ENCODE data around the gene ZYX. TPM values are rescaled to one million over a fixed set of nuclear protein-coding genes. Genes with fewer than 3 reads are reported as not detected.

Gene ZYX
- total and polyA plus RNA-seq, 2 of the 13 experiments (the other 11 are each of a cell fraction or from before 2014, with no cell fraction given) = 9.9 to 13.7 TPM

DNA sequence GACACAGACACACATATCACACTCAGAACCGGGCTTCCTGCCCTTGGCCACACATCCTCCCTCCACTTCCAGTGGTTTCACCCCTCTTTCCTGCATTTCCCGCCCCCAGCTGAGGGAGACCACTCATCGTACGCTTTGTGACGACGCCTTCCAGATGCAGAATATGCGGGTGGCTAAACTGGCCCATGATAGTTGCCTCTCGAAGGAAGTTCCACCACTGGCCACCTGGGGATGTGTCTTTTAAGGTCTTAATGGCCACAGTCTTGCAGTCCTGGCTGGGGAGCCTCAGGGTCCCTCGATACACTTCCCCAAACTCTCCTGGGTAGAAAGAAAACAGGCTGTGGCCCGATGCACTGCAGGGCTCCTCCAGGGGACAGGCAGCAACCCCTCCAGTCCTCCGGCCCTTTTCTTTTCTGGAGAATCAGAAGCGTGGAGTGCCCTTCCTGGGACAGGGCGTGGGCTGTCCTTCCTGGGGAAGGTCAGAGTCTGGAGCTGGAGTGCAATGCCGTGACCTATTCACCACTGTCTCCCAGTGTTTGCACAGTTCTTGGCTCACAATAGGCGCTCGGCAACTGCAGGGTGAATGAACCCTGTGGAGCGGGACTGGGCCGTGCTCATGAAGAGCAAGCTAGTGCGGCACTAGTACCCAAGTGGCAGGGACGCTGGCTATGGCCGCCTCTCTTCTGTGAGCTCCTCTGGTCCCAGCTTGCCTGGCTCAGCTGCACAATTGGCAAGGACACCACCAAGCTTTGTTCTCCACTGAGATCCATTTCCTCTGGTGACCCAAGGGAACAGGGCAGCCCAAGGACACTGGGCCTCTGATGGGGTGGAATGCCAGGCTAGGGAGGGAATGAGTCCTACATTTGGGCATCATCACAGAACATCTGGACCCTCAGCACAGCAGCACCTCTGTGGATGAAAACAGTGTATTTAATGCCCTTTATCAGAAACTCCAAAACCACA lies 14.3 kb downstream of the ZYX start (continued):
- TF ChIP-seq, protein P1, sequence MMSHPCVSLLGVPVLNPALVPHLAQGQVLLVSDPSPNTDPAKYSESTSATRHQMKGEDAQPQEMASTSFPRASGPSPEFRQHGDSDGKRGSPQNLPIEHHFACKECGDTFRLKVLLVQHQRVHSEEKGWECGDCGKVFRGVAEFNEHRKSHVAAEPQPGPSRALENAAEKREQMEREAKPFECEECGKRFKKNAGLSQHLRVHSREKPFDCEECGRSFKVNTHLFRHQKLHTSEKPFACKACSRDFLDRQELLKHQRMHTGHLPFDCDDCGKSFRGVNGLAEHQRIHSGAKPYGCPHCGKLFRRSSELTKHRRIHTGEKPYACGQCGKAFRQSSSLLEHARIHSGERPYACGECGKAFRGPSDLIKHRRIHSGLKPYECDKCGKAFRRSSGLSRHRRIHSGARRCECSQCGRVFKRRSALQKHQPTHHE (CRISPR knock-in tag; IDR thresholded peaks at IDR 0.05; ENCODE audit: borderline replicate concordance) = no peak
- TF ChIP-seq REL (CRISPR knock-in tag; conservative IDR thresholded peaks at IDR 0.05) (0 out of 2 replicates have a peak, but pooled peaks have one; percentile 40), ARNT2 (CRISPR knock-in tag; IDR thresholded peaks at IDR 0.05; ENCODE audit: low read depth) (no peak), RFX1 (IDR thresholded peaks at IDR 0.05) (no peak), FOXP1 (IDR thresholded peaks at IDR 0.05) (no peak), FOXP1 (CRISPR knock-in tag; IDR thresholded peaks at IDR 0.05) (peak; percentile 32; the same call in 1 of the 2 replicates), PRPF4 (IDR thresholded peaks at IDR 0.05; ENCODE audit: low read depth, low read length, poor library complexity, severe bottlenecking) (no peak), PAX8 (CRISPR knock-in tag; IDR thresholded peaks at IDR 0.05; ENCODE audit: borderline replicate concordance) (no peak), ZNF17 (CRISPR knock-in tag; IDR thresholded peaks at IDR 0.05) (no peak), FOSL1 (CRISPR knock-in tag; IDR thresholded peaks at IDR 0.05; ENCODE audit: borderline replicate concordance) (no peak), MTF1 (CRISPR knock-in tag; IDR thresholded peaks at IDR 0.05) (no peak), HNF4G (IDR thresholded peaks at IDR 0.05; ENCODE audit: borderline replicate concordance, low read depth, low read length) (peak; percentile 82), HNF4G (CRISPR knock-in tag; IDR thresholded peaks at IDR 0.05; ENCODE audit: borderline replicate concordance, low read depth) (0 out of 2 replicates have a peak, but pooled peaks have one; percentile 64), MTA1 (CRISPR knock-in tag; IDR thresholded peaks at IDR 0.05; ENCODE audit: borderline replicate concordance) (peak; percentile 86), EZH2 (conservative IDR thresholded peaks at IDR 0.05; ENCODE audit: low read depth, low read length) (no peak)
- TF ChIP-seq, protein P2, sequence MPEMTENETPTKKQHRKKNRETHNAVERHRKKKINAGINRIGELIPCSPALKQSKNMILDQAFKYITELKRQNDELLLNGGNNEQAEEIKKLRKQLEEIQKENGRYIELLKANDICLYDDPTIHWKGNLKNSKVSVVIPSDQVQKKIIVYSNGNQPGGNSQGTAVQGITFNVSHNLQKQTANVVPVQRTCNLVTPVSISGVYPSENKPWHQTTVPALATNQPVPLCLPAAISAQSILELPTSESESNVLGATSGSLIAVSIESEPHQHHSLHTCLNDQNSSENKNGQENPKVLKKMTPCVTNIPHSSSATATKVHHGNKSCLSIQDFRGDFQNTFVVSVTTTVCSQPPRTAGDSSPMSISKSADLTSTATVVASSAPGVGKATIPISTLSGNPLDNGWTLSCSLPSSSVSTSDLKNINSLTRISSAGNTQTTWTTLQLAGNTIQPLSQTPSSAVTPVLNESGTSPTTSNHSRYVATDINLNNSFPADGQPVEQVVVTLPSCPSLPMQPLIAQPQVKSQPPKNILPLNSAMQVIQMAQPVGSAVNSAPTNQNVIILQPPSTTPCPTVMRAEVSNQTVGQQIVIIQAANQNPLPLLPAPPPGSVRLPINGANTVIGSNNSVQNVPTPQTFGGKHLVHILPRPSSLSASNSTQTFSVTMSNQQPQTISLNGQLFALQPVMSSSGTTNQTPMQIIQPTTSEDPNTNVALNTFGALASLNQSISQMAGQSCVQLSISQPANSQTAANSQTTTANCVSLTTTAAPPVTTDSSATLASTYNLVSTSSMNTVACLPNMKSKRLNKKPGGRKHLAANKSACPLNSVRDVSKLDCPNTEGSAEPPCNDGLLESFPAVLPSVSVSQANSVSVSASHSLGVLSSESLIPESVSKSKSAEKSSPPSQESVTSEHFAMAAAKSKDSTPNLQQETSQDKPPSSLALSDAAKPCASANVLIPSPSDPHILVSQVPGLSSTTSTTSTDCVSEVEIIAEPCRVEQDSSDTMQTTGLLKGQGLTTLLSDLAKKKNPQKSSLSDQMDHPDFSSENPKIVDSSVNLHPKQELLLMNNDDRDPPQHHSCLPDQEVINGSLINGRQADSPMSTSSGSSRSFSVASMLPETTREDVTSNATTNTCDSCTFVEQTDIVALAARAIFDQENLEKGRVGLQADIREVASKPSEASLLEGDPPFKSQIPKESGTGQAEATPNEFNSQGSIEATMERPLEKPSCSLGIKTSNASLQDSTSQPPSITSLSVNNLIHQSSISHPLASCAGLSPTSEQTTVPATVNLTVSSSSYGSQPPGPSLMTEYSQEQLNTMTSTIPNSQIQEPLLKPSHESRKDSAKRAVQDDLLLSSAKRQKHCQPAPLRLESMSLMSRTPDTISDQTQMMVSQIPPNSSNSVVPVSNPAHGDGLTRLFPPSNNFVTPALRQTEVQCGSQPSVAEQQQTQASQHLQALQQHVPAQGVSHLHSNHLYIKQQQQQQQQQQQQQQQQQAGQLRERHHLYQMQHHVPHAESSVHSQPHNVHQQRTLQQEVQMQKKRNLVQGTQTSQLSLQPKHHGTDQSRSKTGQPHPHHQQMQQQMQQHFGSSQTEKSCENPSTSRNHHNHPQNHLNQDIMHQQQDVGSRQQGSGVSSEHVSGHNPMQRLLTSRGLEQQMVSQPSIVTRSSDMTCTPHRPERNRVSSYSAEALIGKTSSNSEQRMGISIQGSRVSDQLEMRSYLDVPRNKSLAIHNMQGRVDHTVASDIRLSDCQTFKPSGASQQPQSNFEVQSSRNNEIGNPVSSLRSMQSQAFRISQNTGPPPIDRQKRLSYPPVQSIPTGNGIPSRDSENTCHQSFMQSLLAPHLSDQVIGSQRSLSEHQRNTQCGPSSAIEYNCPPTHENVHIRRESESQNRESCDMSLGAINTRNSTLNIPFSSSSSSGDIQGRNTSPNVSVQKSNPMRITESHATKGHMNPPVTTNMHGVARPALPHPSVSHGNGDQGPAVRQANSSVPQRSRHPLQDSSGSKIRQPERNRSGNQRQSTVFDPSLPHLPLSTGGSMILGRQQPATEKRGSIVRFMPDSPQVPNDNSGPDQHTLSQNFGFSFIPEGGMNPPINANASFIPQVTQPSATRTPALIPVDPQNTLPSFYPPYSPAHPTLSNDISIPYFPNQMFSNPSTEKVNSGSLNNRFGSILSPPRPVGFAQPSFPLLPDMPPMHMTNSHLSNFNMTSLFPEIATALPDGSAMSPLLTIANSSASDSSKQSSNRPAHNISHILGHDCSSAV (CRISPR knock-in tag; IDR thresholded peaks at IDR 0.05; ENCODE audit: borderline replicate concordance) = no peak
- TF ChIP-seq, protein P3, sequence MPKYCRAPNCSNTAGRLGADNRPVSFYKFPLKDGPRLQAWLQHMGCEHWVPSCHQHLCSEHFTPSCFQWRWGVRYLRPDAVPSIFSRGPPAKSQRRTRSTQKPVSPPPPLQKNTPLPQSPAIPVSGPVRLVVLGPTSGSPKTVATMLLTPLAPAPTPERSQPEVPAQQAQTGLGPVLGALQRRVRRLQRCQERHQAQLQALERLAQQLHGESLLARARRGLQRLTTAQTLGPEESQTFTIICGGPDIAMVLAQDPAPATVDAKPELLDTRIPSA (CRISPR knock-in tag; IDR thresholded peaks at IDR 0.05; ENCODE audit: borderline replicate concordance) = no peak

Measured in HepG2 (cell line).